Fibroblast of lung (primary cell): ENCODE results near the gene UBE2U. TPM values are rescaled to one million over a fixed set of nuclear protein-coding genes. Genes with fewer than 3 reads are reported as not detected.
A peak's percentile ranks its signal among the peaks of the same experiment; 100 is the strongest.

Experiments
- DNase-seq, 2 donors: peaks; one replicate each; pipeline versions ENCODE4 v3.0.0 to v3.0.0-alpha.2; 2010; ENCODE audit warnings: low read depth in 2 of 2
- H2AFZ ChIP-seq: 2 replicates; pipeline ENCODE4 v1.5.1; 2012; ENCODE audit warnings: low read length, control low read depth, inconsistent platforms
- H3K27ac ChIP-seq: 2 replicates; pipeline ENCODE4 v1.5.1; 2011; ENCODE audit warnings: low read length, control low read depth; ENCODE audit not compliant: insufficient read depth
- H3K27me3 ChIP-seq: 2 replicates; pipeline ENCODE4 v1.5.1; 2011; ENCODE audit warnings: mild to moderate bottlenecking, low read length; ENCODE audit not compliant: control insufficient read depth, insufficient read depth
- H3K36me3 ChIP-seq: 2 replicates; pipeline ENCODE4 v1.5.1; 2011; ENCODE audit warnings: low read length; ENCODE audit not compliant: control insufficient read depth, insufficient read depth
- H3K4me1 ChIP-seq: 2 replicates; pipeline ENCODE4 v1.5.1; 2011; ENCODE audit warnings: low read length; ENCODE audit not compliant: control insufficient read depth, insufficient read depth; ENCODE audit errors: extremely low read depth
- H3K4me2 ChIP-seq: 2 replicates; pipeline ENCODE4 v1.5.1; 2011; ENCODE audit warnings: low read length, control low read depth; ENCODE audit not compliant: insufficient read depth; ENCODE audit errors: extremely low read depth
- H3K4me3 ChIP-seq, 4 experiments: fragments of 200-600 bp in 1 of 4; sonication (generic) in 1 of 4; replicated peaks in 1 of 4; 2 replicates each; pipeline ENCODE4 v1.5.1; 2011 to 2016; ENCODE audit warnings: low read length in 4 of 4, low read depth in 3 of 4, mild to moderate bottlenecking in 3 of 4, control low read depth in 2 of 4, inconsistent platforms in 1 of 4, mixed read lengths in 1 of 4; ENCODE audit not compliant: insufficient read depth in 1 of 4; ENCODE audit errors: control extremely low read depth in 1 of 4
- H3K79me2 ChIP-seq: 2 replicates; pipeline ENCODE4 v1.5.1; 2012; ENCODE audit warnings: mild to moderate bottlenecking, low read length, inconsistent platforms; ENCODE audit not compliant: control insufficient read depth, insufficient read depth
- H3K9ac ChIP-seq: 2 replicates; pipeline ENCODE4 v1.5.1; 2011; ENCODE audit warnings: mild to moderate bottlenecking, low read length, control low read depth; ENCODE audit not compliant: insufficient read depth
- H3K9me3 ChIP-seq: 2 replicates; pipeline ENCODE4 v1.5.1; 2012; ENCODE audit warnings: low read depth, low read length; ENCODE audit not compliant: control insufficient read depth, insufficient read depth
- H4K20me1 ChIP-seq: 2 replicates; pipeline ENCODE4 v1.5.1; 2011; ENCODE audit warnings: low read length; ENCODE audit not compliant: control insufficient read depth, insufficient read depth; ENCODE audit errors: extremely low read depth
- CTCF ChIP-seq, 2 donors: IDR thresholded peaks in 1 of 2; conservative IDR thresholded peaks in 1 of 2; 1 replicate in 1 of 2; 2 replicates in 1 of 2; pipeline ENCODE4 v1.5.1; 2011 to 2012; ENCODE audit warnings: low read length in 2 of 2, control low read depth in 1 of 2, inconsistent platforms in 1 of 2, low read depth in 1 of 2, mild to moderate bottlenecking in 1 of 2
- EZH2 ChIP-seq: IDR thresholded peaks from 2 replicates; pipeline ENCODE4 v1.5.1; 2012; ENCODE audit warnings: low read length, control low read depth, mild to moderate bottlenecking; ENCODE audit errors: missing control alignments
- polyA plus RNA-seq, 2 donors: library from polyadenylated mRNA; depleted of rRNA in 1 of 2; stranded (reverse) in 1 of 2; unstranded in 1 of 2; fragments of >200 nt; gene quantifications; 2 replicates each; pipeline ENCODE4 v1.2.1, GENCODE V29; 2011 to 2012; ENCODE audit warnings: missing spikeins in 1 of 2
- total RNA-seq: library from RNA; depleted of rRNA; stranded (reverse); fragments of >200 nt; gene quantifications from 2 replicates; pipeline ENCODE4 v1.2.1, GENCODE V29; 2014

Gene UBE2U
- total and polyA plus RNA-seq, 2 donors (not counting 1 experiment from before 2014, with no cell fraction given): not detected

- Histone ChIP-seq H2AFZ (no peak overlapping the region), H3K4me1 (no peaks in the 10 kb centered on the region), H3K27ac (no peak overlapping the region), H3K36me3 (no peaks in the 10 kb centered on the region), H3K27me3 (no peaks in the 10 kb centered on the region), H4K20me1 (no peaks in the 10 kb centered on the region), H3K4me2 (no peak overlapping the region), H3K9me3 (no peaks in the 10 kb centered on the region), H3K4me3 (no peak overlapping the region), H3K79me2 (no peaks in the 10 kb centered on the region), H3K9ac (no peak overlapping the region)
- TF ChIP-seq EZH2 (no peak), CTCF (conservative IDR thresholded peaks at IDR 0.05 in 1 of 2, IDR thresholded peaks at IDR 0.05 in 1 of 2; ENCODE audit: low read depth in 1 of 2, low read length in 2 of 2) (no peak)
- peak in 1 of 2 donors; percentile 58 for DNase-seq
These were observed 91.7 kb downstream of the UBE2U start for GRCh38 chr1:64295136-64295535.

GRCh38 chr1:64295561-64295960, 92.1 kb downstream of the UBE2U start:
- TF ChIP-seq CTCF (conservative IDR thresholded peaks at IDR 0.05 in 1 of 2, IDR thresholded peaks at IDR 0.05 in 1 of 2; ENCODE audit: low read depth in 1 of 2, low read length in 2 of 2) (no peak), EZH2 (no peak)
- H3K79me2 ChIP-seq: no peaks in the 10 kb centered on the region
- no peaks in the 10 kb centered on the region for H4K20me1 ChIP-seq
- no peak overlapping the region for H3K9ac ChIP-seq
- H3K36me3 ChIP-seq: no peaks in the 10 kb centered on the region
- H3K27me3 ChIP-seq: no peaks in the 10 kb centered on the region
- no peak overlapping the region for H3K4me2 ChIP-seq
- H3K4me3 ChIP-seq: no peak overlapping the region
- peak; percentile 74 to 80 for DNase-seq
- H3K27ac ChIP-seq: no peak overlapping the region
- no peak overlapping the region for H2AFZ ChIP-seq
- no peaks in the 10 kb centered on the region for H3K4me1 ChIP-seq
- H3K9me3 ChIP-seq: no peaks in the 10 kb centered on the region

DNA sequence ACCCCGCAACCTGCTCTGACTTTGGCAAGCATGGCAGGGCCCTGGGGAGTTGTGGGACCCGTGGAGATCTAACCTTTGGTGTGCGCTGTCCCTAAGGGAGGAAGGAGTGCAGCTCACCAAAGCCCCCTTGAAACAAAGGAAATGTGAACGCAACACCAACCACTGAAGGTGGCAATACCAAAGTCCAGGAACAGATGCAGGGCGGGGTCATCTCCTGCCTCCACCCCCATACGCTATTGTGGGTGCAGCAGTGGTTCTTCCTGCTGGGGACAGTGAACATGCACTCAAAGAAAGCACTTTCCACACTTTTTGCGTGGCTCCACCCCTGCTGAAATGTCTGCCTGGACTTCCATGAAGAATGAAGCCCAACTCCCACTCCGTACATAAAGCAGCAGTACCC, 93.0 kb downstream of the UBE2U start:
- Histone ChIP-seq H3K4me1 (no peaks in the 10 kb centered on the region), H4K20me1 (no peaks in the 10 kb centered on the region), H3K9me3 (no peaks in the 10 kb centered on the region), H3K9ac (no peak overlapping the region), H3K4me3 (no peak overlapping the region), H3K4me2 (no peak overlapping the region), H3K36me3 (no peaks in the 10 kb centered on the region), H3K79me2 (no peaks in the 10 kb centered on the region), H3K27me3 (no peaks in the 10 kb centered on the region), H3K27ac (no peak overlapping the region), H2AFZ (no peak overlapping the region)
- no peak for TF ChIP-seq EZH2
- TF ChIP-seq CTCF (conservative IDR thresholded peaks at IDR 0.05 in 1 of 2, IDR thresholded peaks at IDR 0.05 in 1 of 2; ENCODE audit: low read depth in 1 of 2, low read length in 2 of 2): no peak
- no peak for DNase-seq
